ENCODE results near the gene FHL2.

DNA sequence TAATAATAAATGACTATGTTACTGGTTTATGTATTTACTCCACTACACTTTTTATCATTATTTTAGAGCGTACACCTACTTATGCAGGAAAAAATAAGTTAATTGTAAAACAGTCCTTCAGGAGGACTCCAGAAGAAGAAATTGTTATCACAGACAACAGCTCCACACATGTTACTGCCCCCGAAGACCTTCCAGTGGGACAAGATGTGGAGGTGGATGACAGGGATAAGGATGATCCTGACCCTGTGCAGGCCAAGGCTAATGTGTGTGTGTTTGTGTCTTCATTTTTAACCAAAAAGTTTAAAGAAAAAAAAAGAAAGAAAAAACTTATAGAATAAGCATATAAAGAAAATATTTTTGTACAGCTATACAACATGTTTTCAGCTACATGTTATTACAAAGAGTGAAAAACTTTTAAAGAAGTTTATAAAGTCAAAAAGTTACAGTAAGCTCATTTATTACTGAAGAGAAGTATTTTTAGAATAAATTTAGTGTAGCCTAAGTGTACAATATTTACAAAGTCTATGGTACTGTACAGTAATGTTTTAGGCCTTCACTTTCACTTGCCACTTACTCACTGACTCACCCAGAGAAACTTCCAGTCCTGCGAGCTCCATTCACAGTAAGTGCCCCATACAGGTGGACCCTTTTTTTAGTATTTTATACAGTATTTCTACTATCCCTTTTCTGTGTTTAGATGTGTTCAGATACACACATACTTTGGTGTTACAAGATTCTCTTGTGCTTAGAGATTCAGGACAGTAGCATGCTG lies 76.8 kb downstream of the FHL2 start:
- TF ChIP-seq YY1 (IDR thresholded peaks at IDR 0.05; ENCODE audit: insufficient read depth, insufficient read length): no peak
- no peak for TF ChIP-seq SUZ12 (IDR thresholded peaks at IDR 0.05; ENCODE audit: extremely low read depth, insufficient read depth, insufficient read length)
- no peak for TF ChIP-seq ZNF274 (IDR thresholded peaks at IDR 0.05; ENCODE audit: low read depth, low read length)

Data from NT2/D1 (cell line).